ENCODE results near the gene HSD17B7. TPM values are rescaled to one million over a fixed set of nuclear protein-coding genes. Genes with fewer than 3 reads are reported as not detected.
"Not testable (repeated sequence)": the region's sequence is repeated elsewhere in the genome, so short reads cannot be mapped to it uniquely, and the experiment has no call there.

Gene HSD17B7
- polyA plus RNA-seq, 1 donor: 9.1 TPM

GRCh38 chr1:162812357-162812756 lies 21.9 kb downstream of the HSD17B7 start:
- DNase-seq: not testable (repeated sequence)

GRCh38 chr1:162818136-162818535 lies 27.6 kb downstream of the HSD17B7 start:
- not testable (repeated sequence) for DNase-seq

GRCh38 chr1:162818666-162819065 lies 28.2 kb downstream of the HSD17B7 start:
- not testable (repeated sequence) for DNase-seq

GRCh38 chr1:162822391-162823200 lies 32.1 kb downstream of the HSD17B7 start:
- DNase-seq: no peak

GRCh38 chr1:162823231-162823630 lies 32.7 kb downstream of the HSD17B7 start:
- no peak for DNase-seq

GRCh38 chr1:162823771-162824525 lies 33.4 kb downstream of the HSD17B7 start:
- no peak for DNase-seq

- DNase-seq: no peak
Observed at GRCh38 chr1:162829268-162829667, 38.8 kb downstream of the HSD17B7 start.

- no peak for DNase-seq
Observed at GRCh38 chr1:162832470-162832869, 42.0 kb downstream of the HSD17B7 start.

GRCh38 chr1:162835157-162835899 lies 44.8 kb downstream of the HSD17B7 start:
- DNase-seq: no peak

GRCh38 chr1:162838863-162839262 lies 48.4 kb downstream of the HSD17B7 start:
- DNase-seq: no peak

GRCh38 chr1:162840250-162840839 lies 49.8 kb downstream of the HSD17B7 start:
- DNase-seq: no peak

- no peak for DNase-seq
Observed at GRCh38 chr1:162844153-162844552, 53.7 kb downstream of the HSD17B7 start.

GRCh38 chr1:162846256-162847212 lies 56.0 kb downstream of the HSD17B7 start:
- no peak for DNase-seq

- peak; percentile 55 for DNase-seq
Observed at GRCh38 chr1:162847839-162848453, 57.4 kb downstream of the HSD17B7 start.

GRCh38 chr1:162849711-162850110 lies 59.2 kb downstream of the HSD17B7 start:
- DNase-seq: no peak

GRCh38 chr1:162851341-162851740 lies 60.8 kb downstream of the HSD17B7 start:
- DNase-seq: no peak

GRCh38 chr1:162854245-162854882 lies 63.9 kb downstream of the HSD17B7 start:
- DNase-seq: peak; percentile 37

- DNase-seq: no peak
Observed at GRCh38 chr1:162855461-162856150, 65.1 kb downstream of the HSD17B7 start.

- DNase-seq: no peak
Observed at GRCh38 chr1:162856260-162856659, 65.8 kb downstream of the HSD17B7 start.

- no peak for DNase-seq
Observed at GRCh38 chr1:162857850-162858249, 67.3 kb downstream of the HSD17B7 start.
